Neuronal stem cell (in vitro differentiated cells): ENCODE measurements around the gene GBP2.
A peak's percentile ranks its signal among the peaks of the same experiment; 100 is the strongest.

ENCODE experiments used
- DNase-seq: peaks from one replicate; pipeline ENCODE4 v3.0.0-alpha.2; 2013; ENCODE audit warnings: low spot score
- H2AFZ ChIP-seq: one replicate; pipeline ENCODE4 v1.6.1; 2013; ENCODE audit warnings: mild to moderate bottlenecking, low read length, inconsistent platforms
- H2AK5ac ChIP-seq: 2 replicates; pipeline ENCODE4 v1.6.1; 2013; ENCODE audit warnings: low read depth, mild to moderate bottlenecking, inconsistent platforms, low read length, moderate library complexity, mixed read lengths
- H2BK120ac ChIP-seq: 2 replicates; pipeline ENCODE4 v1.6.1; 2013; ENCODE audit warnings: low read depth, mild to moderate bottlenecking, inconsistent platforms, low read length, moderate library complexity, mixed read lengths
- H2BK12ac ChIP-seq: one replicate; pipeline ENCODE4 v1.6.1; 2013; ENCODE audit warnings: low read length, inconsistent platforms
- H2BK15ac ChIP-seq: 2 replicates; pipeline ENCODE4 v1.6.1; 2013; ENCODE audit warnings: mild to moderate bottlenecking, low read length, inconsistent platforms, mixed read lengths
- H2BK5ac ChIP-seq: one replicate; pipeline ENCODE4 v1.6.1; 2013; ENCODE audit warnings: inconsistent platforms, mild to moderate bottlenecking, low read length, moderate library complexity
- H3K14ac ChIP-seq: one replicate; pipeline ENCODE4 v1.6.1; 2013; ENCODE audit warnings: low read length, inconsistent platforms
- H3K18ac ChIP-seq: 2 replicates; pipeline ENCODE4 v1.6.1; 2013; ENCODE audit warnings: low read length, inconsistent platforms
- H3K23ac ChIP-seq: 2 replicates; pipeline ENCODE4 v1.6.1; 2013; ENCODE audit warnings: low read depth, mild to moderate bottlenecking, mixed read lengths, low read length, inconsistent platforms; ENCODE audit not compliant: poor library complexity
- H3K27ac ChIP-seq: replicated peaks from 3 replicates; pipeline ENCODE4 v1.5.1; 2013; ENCODE audit warnings: low read length, inconsistent platforms
- H3K27me3 ChIP-seq, 3 experiments: 2 replicates each; pipeline ENCODE4 v1.6.1; 2013; ENCODE audit warnings: low read length in 3 of 3, mild to moderate bottlenecking in 2 of 3, inconsistent platforms in 1 of 3, low read depth in 1 of 3, mixed read lengths in 1 of 3, moderate library complexity in 1 of 3; ENCODE audit not compliant: control insufficient read depth in 3 of 3, insufficient read depth in 3 of 3
- H3K36me3 ChIP-seq, 2 donors: replicated peaks in 1 of 2; 2 replicates each; pipeline ENCODE4 v1.6.1; 2013; ENCODE audit warnings: low read length in 2 of 2; ENCODE audit not compliant: control insufficient read depth in 2 of 2, insufficient read depth in 2 of 2
- H3K4ac ChIP-seq: 2 replicates; pipeline ENCODE4 v1.6.1; 2013; ENCODE audit warnings: inconsistent platforms, mild to moderate bottlenecking, low read length, moderate library complexity
- H3K4me1 ChIP-seq, 2 donors: 1 replicate in 1 of 2; 2 replicates in 1 of 2; pipeline ENCODE4 v1.6.1; 2013; ENCODE audit warnings: low read length in 2 of 2, low read depth in 1 of 2; ENCODE audit not compliant: control insufficient read depth in 2 of 2, insufficient read depth in 1 of 2
- H3K4me2 ChIP-seq: one replicate; pipeline ENCODE4 v1.6.1; 2013; ENCODE audit warnings: mild to moderate bottlenecking, low read length, inconsistent platforms; ENCODE audit not compliant: insufficient read depth, poor library complexity, severe bottlenecking
- H3K4me3 ChIP-seq, 2 donors: 2 replicates each; pipeline ENCODE4 v1.5.1; 2013; ENCODE audit warnings: low read length in 2 of 2, mild to moderate bottlenecking in 2 of 2, inconsistent platforms in 1 of 2, moderate library complexity in 1 of 2
- H3K79me1 ChIP-seq: one replicate; pipeline ENCODE4 v1.6.1; 2013; ENCODE audit warnings: low read depth, mild to moderate bottlenecking, inconsistent platforms, low read length, moderate library complexity
- H3K9ac ChIP-seq: one replicate; pipeline ENCODE4 v1.6.1; 2013; ENCODE audit warnings: mild to moderate bottlenecking, low read depth, low read length, inconsistent platforms; ENCODE audit not compliant: poor library complexity
- H3K9me3 ChIP-seq, 2 donors: replicated peaks in 1 of 2; 2 replicates each; pipeline versions ENCODE3 to v1.6.1; 2013; ENCODE audit warnings: low read length in 2 of 2, mild to moderate bottlenecking in 2 of 2, inconsistent platforms in 1 of 2, low read depth in 1 of 2, mixed read lengths in 1 of 2, moderate library complexity in 1 of 2; ENCODE audit not compliant: control insufficient read depth in 2 of 2, insufficient read depth in 1 of 2
- H4K8ac ChIP-seq: one replicate; pipeline ENCODE4 v1.6.1; 2013; ENCODE audit warnings: low read depth, mild to moderate bottlenecking, inconsistent platforms, low read length, moderate library complexity
- H4K91ac ChIP-seq: one replicate; pipeline ENCODE4 v1.6.1; 2013; ENCODE audit warnings: low read length, low read depth, mild to moderate bottlenecking, inconsistent platforms; ENCODE audit not compliant: poor library complexity
- WGBS, 2 donors: extraction: QIAGEN DNeasy Blood & Tissue Kit; methylation state at CpG; one replicate each; pipeline ENCODE4 v1.1.7; 2013; ENCODE audit warnings: missing lambda C conversion rate in 2 of 2, mixed read lengths in 1 of 2; ENCODE audit not compliant: insufficient read length in 2 of 2, insufficient replicate concordance in 1 of 2; ENCODE audit errors: extremely low coverage in 2 of 2; 5-methylcytosine and 5-hydroxymethylcytosine counted together

GBP2 gene

GRCh38 chr1:89100412-89100811 is 25.5 kb downstream of the GBP2 start:
- Histone ChIP-seq H3K18ac (peak overlapping the region; percentile 19), H3K4me2 (no peak overlapping the region), H2AFZ (peak overlapping the region; percentile 61), H3K9me3 (peaks cover 2 to 4% of the 10 kb centered on the region in 2 donors), H3K4me3 (no peak overlapping the region), H4K91ac (no peak overlapping the region), H3K4ac (no peak overlapping the region), H2BK120ac (no peak overlapping the region), H3K23ac (no peak overlapping the region), H4K8ac (no peak overlapping the region), H2BK5ac (no peak overlapping the region), H2BK15ac (no peak overlapping the region), H3K14ac (no peak overlapping the region), H3K27ac (no peak overlapping the region), H3K36me3 (no peaks in the 10 kb centered on the region), H3K9ac (no peak overlapping the region), H3K27me3 (no peaks in the 10 kb centered on the region), H3K79me1 (no peaks in the 10 kb centered on the region), H2BK12ac (no peak overlapping the region), H3K4me1 (peaks cover 0 to 1% of the 10 kb centered on the region in 2 donors), H2AK5ac (no peak overlapping the region)
- no CpG with 5 or more reads among the region's 3 CpGs for WGBS, 2 donors
- DNase-seq = no peak

- H3K18ac ChIP-seq = no peak overlapping the region
- DNase-seq = no peak
- H3K4me3 ChIP-seq = no peak overlapping the region
- H3K79me1 ChIP-seq = no peaks in the 10 kb centered on the region
- WGBS, 2 donors = no CpG with 5 or more reads among the region's 3 CpGs
- H3K27ac ChIP-seq = no peak overlapping the region
- peaks cover 2 to 4% of the 10 kb centered on the region in 2 donors for H3K9me3 ChIP-seq
- no peaks in the 10 kb centered on the region for H3K36me3 ChIP-seq
- no peak overlapping the region for H3K4ac ChIP-seq
- H3K23ac ChIP-seq = no peak overlapping the region
- H4K91ac ChIP-seq = no peak overlapping the region
- no peaks in the 10 kb centered on the region for H3K27me3 ChIP-seq
- no peak overlapping the region for H2BK12ac ChIP-seq
- no peak overlapping the region for H2BK120ac ChIP-seq
- H2BK15ac ChIP-seq = no peak overlapping the region
- H2AK5ac ChIP-seq = no peak overlapping the region
- H3K4me1 ChIP-seq = peaks cover 0 to 1% of the 10 kb centered on the region in 2 donors
- H3K14ac ChIP-seq = no peak overlapping the region
- H3K4me2 ChIP-seq = no peak overlapping the region
- H4K8ac ChIP-seq = no peak overlapping the region
- no peak overlapping the region for H2BK5ac ChIP-seq
- H2AFZ ChIP-seq = no peak overlapping the region
- no peak overlapping the region for H3K9ac ChIP-seq
Measured at GRCh38 chr1:89098857-89099256, 27.1 kb downstream of the GBP2 start.

GRCh38 chr1:89095737-89096136 is 30.2 kb downstream of the GBP2 start:
- WGBS, 2 donors = no CpG with 5 or more reads among the region's 2 CpGs
- Histone ChIP-seq H3K27ac (no peak overlapping the region), H3K9ac (no peak overlapping the region), H3K79me1 (peaks cover 2% of the 10 kb centered on the region), H3K27me3 (no peaks in the 10 kb centered on the region), H2BK15ac (no peak overlapping the region), H3K4ac (no peak overlapping the region), H3K4me1 (no peaks in the 10 kb centered on the region), H4K8ac (no peak overlapping the region), H2AFZ (no peak overlapping the region), H3K4me3 (no peak overlapping the region), H3K18ac (no peak overlapping the region), H2BK12ac (no peak overlapping the region), H3K23ac (no peak overlapping the region), H3K9me3 (peaks cover 2 to 4% of the 10 kb centered on the region in 2 donors), H2AK5ac (no peak overlapping the region), H3K14ac (no peak overlapping the region), H4K91ac (no peak overlapping the region), H2BK120ac (no peak overlapping the region), H3K4me2 (no peak overlapping the region), H2BK5ac (no peak overlapping the region), H3K36me3 (no peaks in the 10 kb centered on the region)
- no peak for DNase-seq

- Histone ChIP-seq H3K4me2 (no peak overlapping the region), H3K4ac (no peak overlapping the region), H3K14ac (no peak overlapping the region), H2BK15ac (no peak overlapping the region), H2BK120ac (no peak overlapping the region), H3K4me1 (no peaks in the 10 kb centered on the region), H4K8ac (no peak overlapping the region), H2BK12ac (no peak overlapping the region), H3K27me3 (no peaks in the 10 kb centered on the region), H3K79me1 (peaks cover 2% of the 10 kb centered on the region), H3K27ac (no peak overlapping the region), H3K9me3 (no peaks in the 10 kb centered on the region), H3K36me3 (no peaks in the 10 kb centered on the region), H3K4me3 (no peak overlapping the region), H2AFZ (no peak overlapping the region), H3K9ac (no peak overlapping the region), H2BK5ac (no peak overlapping the region), H3K23ac (no peak overlapping the region), H3K18ac (no peak overlapping the region), H4K91ac (no peak overlapping the region), H2AK5ac (no peak overlapping the region)
- WGBS, 2 donors = no CpG with 5 or more reads among the region's 1 CpG
- no peak for DNase-seq
Measured at GRCh38 chr1:89089962-89090361, 36.0 kb downstream of the GBP2 start.
